RWPE1 (cell line): Measurements from ENCODE around the gene PITPNC1.
"Not testable (repeated sequence)": the region's sequence is repeated elsewhere in the genome, so short reads cannot be mapped to it uniquely, and the experiment has no call there.

Experiments used
- CTCF ChIA-PET: fragments of 350-600 bp; sonication (Branson Sonifier 250); formaldehyde crosslinking; extraction: SDS; loops from one replicate; lab custom pipeline; 2021; lab: Yijun Ruan, JAX
- POLR2A ChIA-PET: fragments of 400-600 bp; formaldehyde crosslinking; extraction: SDS; loops from one replicate; lab custom pipeline; 2020; ENCODE audit warnings: antibody characterized with exemption; ENCODE audit not compliant: low non-redundant PET; lab: Yijun Ruan, JAX
- DNase-seq: peaks from one replicate; pipeline ENCODE4 v3.0.0; 2012; ENCODE audit warnings: low spot score
- H3K27ac ChIP-seq: fragments of 450-650 bp; 2 replicates; pipeline ENCODE4 v1.5.1; 2017
- CTCF ChIP-seq: fragments of 450-650 bp; conservative IDR thresholded peaks from 2 replicates; pipeline ENCODE4 v1.5.1; 2017; ENCODE audit warnings: low read depth, mild to moderate bottlenecking

The PITPNC1 gene

GRCh38 chr17:67725373-67725791 lies 348.3 kb downstream of the PITPNC1 start:
- DNase-seq = no peak
- ChIA-PET CTCF (no interaction called here), POLR2A (no interaction called here)
- no peak overlapping the region for H3K27ac ChIP-seq
- TF ChIP-seq CTCF = no peak

GRCh38 chr17:67725807-67726206 lies 348.7 kb downstream of the PITPNC1 start:
- TF ChIP-seq CTCF = no peak
- ChIA-PET CTCF (no interaction called here), POLR2A (no interaction called here)
- DNase-seq = no peak
- no peak overlapping the region for H3K27ac ChIP-seq

GRCh38 chr17:67727152-67728039 lies 350.3 kb downstream of the PITPNC1 start:
- CTCF ChIA-PET = interaction anchor here (0.6 kb wide), 2 partner anchors 43 to 282 kb away, joined by 4 read pairs; no protein-coding TSS in a partner anchor
- H3K27ac ChIP-seq, DNase-seq, POLR2A ChIA-PET: not testable (repeated sequence)

- CTCF ChIA-PET = interaction anchor here (1.0 kb wide), 1 partner anchor 9 kb away, joined by 5 read pairs; no protein-coding TSS in a partner anchor
- no peak for TF ChIP-seq CTCF
- H3K27ac ChIP-seq = no peak overlapping the region
- no peak for DNase-seq
- POLR2A ChIA-PET = no interaction called here
These were observed 352.8 kb downstream of the PITPNC1 start for GRCh38 chr17:67729903-67730302.

- H3K27ac ChIP-seq = no peak overlapping the region
- TF ChIP-seq CTCF = no peak
- DNase-seq = no peak
- ChIA-PET POLR2A (no interaction called here), CTCF (no interaction called here)
These were observed 353.6 kb downstream of the PITPNC1 start for GRCh38 chr17:67730731-67731130.

GRCh38 chr17:67733449-67733848 lies 356.4 kb downstream of the PITPNC1 start:
- ChIA-PET POLR2A (interaction anchor here (0.6 kb wide), 1 partner anchor 19 kb away, joined by 7 read pairs; no protein-coding TSS in a partner anchor), CTCF (no interaction called here)
- DNase-seq = no peak

More at GRCh38 chr17:67733449-67733848, 356.4 kb downstream of the PITPNC1 start:
- no peak for TF ChIP-seq CTCF
- no peak overlapping the region for H3K27ac ChIP-seq
